Gastrocnemius medialis (tissue), 4 donors: ENCODE measurements around the gene SASS6. TPM values are rescaled to one million over a fixed set of nuclear protein-coding genes. Genes with fewer than 3 reads are reported as not detected.
A peak's percentile ranks its signal among the peaks of the same experiment; 100 is the strongest.

ENCODE experiments used
- ATAC-seq, 2 donors: fragments of 150-250 bp; one replicate each; pipeline ENCODE4 v1.9.1; 2016
- DNase-seq, 2 donors: peaks; one replicate each; pipeline ENCODE4 v3.0.0-alpha.2; 2019
- H3K27ac ChIP-seq, 4 donors: fragments of 200-600 bp; sonication (generic); 1 replicate in 1 of 4; 2 replicates in 3 of 4; pipeline ENCODE4 v1.5.1; 2016 to 2018; ENCODE audit warnings: mild to moderate bottlenecking in 2 of 4, moderate library complexity in 1 of 4
- H3K27me3 ChIP-seq, 3 donors: fragments of 200-600 bp; sonication (generic) in 2 of 3; 1 replicate in 1 of 3; 2 replicates in 2 of 3; pipeline versions ENCODE4 v1.5.1 to v1.6.0; 2016 to 2019; ENCODE audit warnings: mild to moderate bottlenecking in 1 of 3, moderate library complexity in 1 of 3
- H3K36me3 ChIP-seq, 2 donors: fragments of 200-600 bp; sonication (generic) in 1 of 2; one replicate each; pipeline ENCODE4 v1.5.1; 2017 to 2018
- H3K4me1 ChIP-seq, 2 donors: fragments of 200-600 bp; sonication (generic) in 1 of 2; one replicate each; pipeline ENCODE4 v1.5.1; 2016 to 2017; ENCODE audit warnings: mild to moderate bottlenecking in 2 of 2
- H3K4me3 ChIP-seq, 4 donors: fragments of 200-600 bp; sonication (generic) in 3 of 4; 1 replicate in 1 of 4; 2 replicates in 3 of 4; pipeline ENCODE4 v1.5.1; 2016 to 2019; ENCODE audit warnings: mild to moderate bottlenecking in 2 of 4
- H3K9me3 ChIP-seq, 3 donors: fragments of 200-600 bp; sonication (generic) in 2 of 3; 1 replicate in 1 of 3; 2 replicates in 2 of 3; pipeline ENCODE4 v1.5.1; 2016 to 2019
- POLR2A ChIP-seq, 2 donors: fragments of 450-650 bp; IDR thresholded peaks; one replicate each; pipeline ENCODE4 v1.6.1; 2017; ENCODE audit warnings: antibody characterized with exemption in 2 of 2, mild to moderate bottlenecking in 2 of 2, moderate library complexity in 2 of 2
- in situ Hi-C, 4 donors: fragments of 200-750 bp; cut with MboI; loops; one replicate each; pipeline versions ENCODE4 v1.15.0 to v1.8.0; 2017; ENCODE audit warnings: low sequenced_read_pairs in 4 of 4
- intact Hi-C: fragments of 100-400 bp; cut with DNase I; formaldehyde crosslinking; loops from one replicate; pipeline ENCODE4 v1.15.1; 2023; ENCODE audit warnings: low total_unique reads
- total RNA-seq, 4 donors: library from RNA; depleted of rRNA; stranded (reverse); fragments of >200 nt; gene quantifications; one replicate each; pipeline versions ENCODE4 v1.1.0 to v1.2.3, GENCODE V29; 2016
- TF ChIP-seq, protein P1 (sequence below), 5 experiments: fragments of 450-650 bp in 3 of 5; fragments of 200-600 bp in 2 of 5; sonication (generic) in 2 of 5; IDR thresholded peaks in 4 of 5; conservative IDR thresholded peaks in 1 of 5; 1 replicate in 4 of 5; 2 replicates in 1 of 5; pipeline ENCODE4 v1.5.1; 2016 to 2019; ENCODE audit warnings: antibody characterized with exemption in 5 of 5, mild to moderate bottlenecking in 3 of 5, moderate library complexity in 3 of 5

The SASS6 gene
- total RNA-seq, 4 donors from 2014 or later: 0.71 to 4.2 (median 1.6) TPM

DNA sequence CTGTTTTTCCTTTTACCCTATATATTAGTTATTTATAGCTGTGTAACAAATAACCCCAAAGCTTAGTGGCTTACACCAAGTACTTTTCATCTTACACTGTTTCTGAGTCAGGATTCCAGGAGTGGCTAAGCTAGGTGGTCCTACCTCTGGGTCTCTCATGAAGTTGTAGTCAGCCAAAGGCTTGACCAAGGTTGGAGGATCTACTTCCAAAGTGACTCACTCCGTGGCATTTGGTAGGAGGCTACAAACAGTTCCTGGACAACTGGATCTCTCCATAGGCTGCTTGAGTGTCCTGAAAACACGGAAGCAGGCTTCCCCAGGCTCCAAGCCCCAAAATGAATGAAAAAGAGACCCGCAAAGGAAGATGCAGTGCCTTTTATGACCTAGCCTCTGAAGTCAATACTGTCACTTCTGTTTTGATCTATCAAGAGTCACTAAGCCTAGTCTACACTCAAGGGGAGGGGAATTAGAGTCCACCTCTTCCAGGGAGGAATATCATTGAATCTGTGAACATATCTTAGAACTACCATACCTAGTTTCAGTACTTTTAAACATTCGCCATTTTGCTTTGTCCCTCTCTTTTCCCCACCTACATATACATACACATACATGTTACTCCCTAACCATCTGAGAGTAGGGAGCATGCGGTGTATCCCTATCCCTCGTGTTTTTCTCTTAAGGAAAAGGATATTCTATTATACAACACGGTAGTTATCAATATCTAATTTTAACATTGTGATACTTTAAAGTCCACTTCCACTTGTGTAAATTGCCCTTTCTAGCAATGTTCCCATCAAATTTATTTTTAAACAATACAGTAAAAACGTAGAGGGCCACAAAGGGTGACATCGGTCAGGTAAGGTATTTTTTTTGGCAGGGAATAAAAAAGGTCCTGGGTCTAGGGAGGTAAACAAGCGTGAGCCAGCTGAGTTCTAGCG lies 95.7 kb downstream of the SASS6 start:
- peak; percentile 8 to 10 for ATAC-seq

DNA sequence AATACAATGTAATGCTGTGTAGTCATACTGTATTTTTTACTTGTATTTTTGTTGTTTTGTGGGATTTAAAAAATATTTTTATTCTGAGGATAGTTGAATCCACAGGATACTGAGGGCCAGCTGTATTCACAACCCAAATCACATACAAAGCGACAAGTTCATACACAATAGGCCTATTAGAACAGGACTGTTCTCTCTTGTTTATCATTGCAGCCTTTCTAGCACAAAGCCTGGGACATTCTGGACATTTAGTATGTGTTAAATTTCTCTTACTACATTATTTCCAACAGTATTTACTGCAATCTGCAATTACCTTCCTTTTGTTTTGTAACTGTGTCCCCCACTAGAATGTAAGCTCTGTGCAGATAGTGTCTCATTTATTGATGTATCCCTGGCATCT lies 97.5 kb downstream of the SASS6 start:
- intact Hi-C loops (loop anchor here (5.0 kb wide), 4 partner anchors 212 to 862 kb away; partner anchors contain the start of genes CDC14A, DBT, PALMD and SLC30A7), in situ Hi-C loops (loop anchor here in 2 of 4 donors (25.0 kb wide), 1 partner anchor 223 kb away; no protein-coding TSS in a partner anchor)
- ATAC-seq: no peak
- H3K36me3 ChIP-seq: no peaks in the 10 kb centered on the region
- H3K4me3 ChIP-seq: no peak overlapping the region
- H3K9me3 ChIP-seq: no peaks in the 10 kb centered on the region
- no peak for DNase-seq
- H3K27ac ChIP-seq: no peak overlapping the region
- no peaks in the 10 kb centered on the region for H3K27me3 ChIP-seq
- peaks cover 20 to 21% of the 10 kb centered on the region in 2 donors for H3K4me1 ChIP-seq
- TF ChIP-seq, protein P1, sequence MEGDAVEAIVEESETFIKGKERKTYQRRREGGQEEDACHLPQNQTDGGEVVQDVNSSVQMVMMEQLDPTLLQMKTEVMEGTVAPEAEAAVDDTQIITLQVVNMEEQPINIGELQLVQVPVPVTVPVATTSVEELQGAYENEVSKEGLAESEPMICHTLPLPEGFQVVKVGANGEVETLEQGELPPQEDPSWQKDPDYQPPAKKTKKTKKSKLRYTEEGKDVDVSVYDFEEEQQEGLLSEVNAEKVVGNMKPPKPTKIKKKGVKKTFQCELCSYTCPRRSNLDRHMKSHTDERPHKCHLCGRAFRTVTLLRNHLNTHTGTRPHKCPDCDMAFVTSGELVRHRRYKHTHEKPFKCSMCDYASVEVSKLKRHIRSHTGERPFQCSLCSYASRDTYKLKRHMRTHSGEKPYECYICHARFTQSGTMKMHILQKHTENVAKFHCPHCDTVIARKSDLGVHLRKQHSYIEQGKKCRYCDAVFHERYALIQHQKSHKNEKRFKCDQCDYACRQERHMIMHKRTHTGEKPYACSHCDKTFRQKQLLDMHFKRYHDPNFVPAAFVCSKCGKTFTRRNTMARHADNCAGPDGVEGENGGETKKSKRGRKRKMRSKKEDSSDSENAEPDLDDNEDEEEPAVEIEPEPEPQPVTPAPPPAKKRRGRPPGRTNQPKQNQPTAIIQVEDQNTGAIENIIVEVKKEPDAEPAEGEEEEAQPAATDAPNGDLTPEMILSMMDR (IDR thresholded peaks at IDR 0.05 in 4 of 5, conservative IDR thresholded peaks at IDR 0.05 in 1 of 5): no peak
- no peak for TF ChIP-seq POLR2A (IDR thresholded peaks at IDR 0.05)

More for the DNA sequence above, 95.7 kb downstream of the SASS6 start:
- peaks cover 24 to 30% of the 10 kb centered on the region in 2 donors for H3K4me1 ChIP-seq
- H3K4me3 ChIP-seq: peak overlapping the region; percentile 86 to 90 (median 88)
- H3K27ac ChIP-seq: peak overlapping the region; percentile 93 to 96 (median 96)
- H3K27me3 ChIP-seq: no peaks in the 10 kb centered on the region
- DNase-seq: no peak
- in situ Hi-C loops: loop anchor here in 2 of 4 donors (25.0 kb wide), 1 partner anchor 225 kb away; no protein-coding TSS in a partner anchor
- no peaks in the 10 kb centered on the region for H3K9me3 ChIP-seq
- TF ChIP-seq, protein P1 (IDR thresholded peaks at IDR 0.05 in 4 of 5, conservative IDR thresholded peaks at IDR 0.05 in 1 of 5): no peak
- TF ChIP-seq POLR2A (IDR thresholded peaks at IDR 0.05): no peak
- intact Hi-C loops: loop anchor here (5.0 kb wide), 4 partner anchors 210 to 860 kb away; partner anchors contain the start of genes CDC14A, DBT, PALMD and SLC30A7
- no peaks in the 10 kb centered on the region for H3K36me3 ChIP-seq

DNA sequence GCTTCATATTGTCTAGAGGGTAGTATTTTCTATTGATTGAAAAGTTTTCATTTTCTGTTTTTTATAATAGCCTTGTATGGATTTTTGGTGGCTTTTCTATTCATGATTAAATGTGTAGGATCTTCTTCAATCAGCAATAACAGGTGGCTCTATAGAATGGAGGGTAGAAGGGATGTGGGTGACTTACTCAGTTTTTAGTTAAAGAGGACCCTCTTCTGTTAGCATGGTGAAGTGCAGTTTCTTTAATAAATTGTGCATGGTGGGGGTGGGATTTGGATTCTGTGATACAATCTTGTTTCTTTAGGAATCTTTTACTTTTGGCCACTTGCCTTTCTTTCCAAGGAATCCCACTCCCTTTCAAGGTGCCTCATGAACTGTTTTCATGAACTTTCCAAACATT lies 98.3 kb downstream of the SASS6 start:
- no peak overlapping the region for H3K27ac ChIP-seq
- DNase-seq: no peak
- no peak overlapping the region for H3K4me3 ChIP-seq
- no peaks in the 10 kb centered on the region for H3K27me3 ChIP-seq
- H3K9me3 ChIP-seq: no peaks in the 10 kb centered on the region
- TF ChIP-seq, protein P1 (IDR thresholded peaks at IDR 0.05 in 4 of 5, conservative IDR thresholded peaks at IDR 0.05 in 1 of 5): no peak
- TF ChIP-seq POLR2A (IDR thresholded peaks at IDR 0.05): no peak
- H3K36me3 ChIP-seq: no peaks in the 10 kb centered on the region
- H3K4me1 ChIP-seq: peaks cover 13 to 14% of the 10 kb centered on the region in 2 donors
- in situ Hi-C loops (loop anchor here in 2 of 4 donors (25.0 kb wide), 1 partner anchor 222 kb away; no protein-coding TSS in a partner anchor), intact Hi-C loops (no loop called here)
- no peak for ATAC-seq

Other genes starting within 250 kb of the SASS6 start
- 10 to 100 TPM in 1 of 4 donors, 1 to 10 TPM in 3; 4.6 to 10.3 (median 8.2) TPM for gene SLC35A3, start 162.9 kb downstream of the SASS6 start, total RNA-seq
- gene TRMT13, start 233 bp upstream of the SASS6 start, total RNA-seq: 10 to 100 TPM in 3 of 4 donors, 1 to 10 TPM in 1; 5.5 to 22.6 (median 10.6) TPM
- 10 to 100 TPM; 23.4 to 73.2 (median 42.1) TPM for gene LRRC39, start 45.3 kb upstream of the SASS6 start, total RNA-seq
- 10 to 100 TPM in 1 of 4 donors, 1 to 10 TPM in 3; 7.6 to 11.3 (median 9.6) TPM for gene DBT, start 116.9 kb upstream of the SASS6 start, total RNA-seq
- gene RTCA, start 133.3 kb upstream of the SASS6 start, total RNA-seq: 10 to 100 TPM; 22.3 to 32.8 (median 24.8) TPM
- 10 to 100 TPM in 1 of 4 donors, 1 to 10 TPM in 3; 2.1 to 10.0 (median 6.0) TPM for gene CDC14A, start 219.6 kb upstream of the SASS6 start, total RNA-seq